ENCODE data around the gene PPP2R5B.

GRCh38 chr11:64892838-64893193 is 31.7 kb upstream of the PPP2R5B start:
- no peak for TF ChIP-seq CTCF (IDR thresholded peaks at IDR 0.05 in 4 of 5, conservative IDR thresholded peaks at IDR 0.05 in 1 of 5)
- no peak for TF ChIP-seq POLR2A (IDR thresholded peaks at IDR 0.05)
